Ovary (tissue), 9 donors: Measurements from ENCODE around the gene MAPK8IP3. TPM values are rescaled to one million over a fixed set of nuclear protein-coding genes. Genes with fewer than 3 reads are reported as not detected.

Source experiments
- DNase-seq, 5 donors: peaks; one replicate each; pipeline ENCODE4 v3.0.0-alpha.2; 2019 to 2020
- H3K27ac ChIP-seq, 2 donors: fragments of 200-600 bp; one replicate each; pipeline versions ENCODE4 v1.5.1 to v1.8.0; 2019 to 2022
- H3K27me3 ChIP-seq: fragments of 200-600 bp; one replicate; pipeline ENCODE4 v1.8.0; 2022
- H3K36me3 ChIP-seq: fragments of 200-600 bp; sonication (generic); one replicate; pipeline ENCODE4 v1.5.1; 2019
- H3K4me1 ChIP-seq: one replicate; pipeline ENCODE4 v1.8.1; 2013; ENCODE audit warnings: mild to moderate bottlenecking, moderate library complexity; ENCODE audit not compliant: insufficient read depth
- H3K4me3 ChIP-seq: fragments of 200-600 bp; sonication (generic); one replicate; pipeline ENCODE4 v1.5.1; 2017
- H3K9me3 ChIP-seq, 2 donors: fragments of 200-600 bp in 1 of 2; sonication (generic) in 1 of 2; one replicate each; pipeline versions ENCODE4 v1.5.1 to v1.8.1; 2013 to 2019; ENCODE audit warnings: mild to moderate bottlenecking in 1 of 2, moderate library complexity in 1 of 2
- CTCF ChIP-seq, 3 donors: fragments of 450-650 bp in 2 of 3; fragments of 200-600 bp in 1 of 3; IDR thresholded peaks; one replicate each; pipeline versions ENCODE4 v1.5.1 to v1.8.0; 2016 to 2022; ENCODE audit warnings: antibody characterized with exemption in 3 of 3, mild to moderate bottlenecking in 1 of 3
- EP300 ChIP-seq: sonication (generic); formaldehyde crosslinking; IDR thresholded peaks from one replicate; pipeline ENCODE4 v1.6.1; 2017; ENCODE audit warnings: antibody characterized with exemption
- POLR2A ChIP-seq: fragments of 450-650 bp; IDR thresholded peaks from one replicate; pipeline ENCODE4 v1.6.1; 2017; ENCODE audit warnings: antibody characterized with exemption, mild to moderate bottlenecking, moderate library complexity
- WGBS, 3 donors: extraction: QIAGEN DNeasy Blood & Tissue Kit in 1 of 3; methylation state at CpG; one replicate each; pipeline versions ENCODE4 v1.1.5 to v1.1.7; 2013 to 2017; 5-methylcytosine and 5-hydroxymethylcytosine counted together
- intact Hi-C, 4 donors: fragments of 100-400 bp; cut with DNase I; formaldehyde crosslinking; loops; one replicate each; pipeline versions ENCODE4 v1.11.0 to v1.15.1; 2022 to 2023
- polyA plus RNA-seq, 2 donors: library from polyadenylated mRNA; stranded (reverse); fragments of 200-250 nt in 1 of 2; fragments of 350-450 nt in 1 of 2; fragmentation: Illumina TruSeq in 1 of 2; extraction: RNeasy Lipid Tissue Mini Kit (QIAGEN cat#74804) in 1 of 2; gene quantifications; one replicate each; pipeline ENCODE4 v1.2.3, GENCODE V29; 2013 to 2014
- total RNA-seq, 7 donors: library from RNA; depleted of rRNA in 2 of 7; stranded (reverse); fragments of >200 nt in 2 of 7; fragmentation: NEBNext Ultra II Directional in 3 of 7; extraction: Animal tissue kit (Norgen Biotek cat#: 25700) in 3 of 7; gene quantifications; one replicate each; pipeline versions ENCODE4 v1.1.0 to v1.2.4, GENCODE V29; 2016 to 2023
- donor health status: DM: no; HTN: no; CAD: no; lungs with moderate emphysema.
- donor health status: DM: no; HTN: no; CAD: no.
- donor health status: Bipolar disorder and iron deficiency.
- donor health status: DM: yes; HTN: yes; CAD: no.
- donor health status: DM: no; HTN: no; CAD: no.
- donor health status: DM: yes; HTN: yes; CAD: no.

The MAPK8IP3 gene
- total and polyA plus RNA-seq, 9 donors, result 7.0 to 117 (median 72.3) TPM

- intact Hi-C loops, result no loop called here
- Histone ChIP-seq H3K4me3 (no peak overlapping the region), H3K4me1 (peaks cover under 1% of the 10 kb centered on the region), H3K9me3 (no peaks in the 10 kb centered on the region), H3K36me3 (no peaks in the 10 kb centered on the region), H3K27ac (no peak overlapping the region), H3K27me3 (no peaks in the 10 kb centered on the region)
- TF ChIP-seq CTCF (IDR thresholded peaks at IDR 0.05) (no peak), POLR2A (no peak)
- no peak for DNase-seq
- WGBS, 3 donors, result 89 to 90% (median 89%) methylated on average over 37 of the region's 37 CpGs
These were observed 21.9 kb downstream of the MAPK8IP3 start for GRCh38 chr16:1727651-1728624.

GRCh38 chr16:1729026-1729425 is 23.0 kb downstream of the MAPK8IP3 start:
- H3K27ac ChIP-seq, result no peak overlapping the region
- TF ChIP-seq CTCF (IDR thresholded peaks at IDR 0.05) (no peak), POLR2A (no peak), EP300 (no peak)
- no peaks in the 10 kb centered on the region for H3K9me3 ChIP-seq
- H3K27me3 ChIP-seq, result no peaks in the 10 kb centered on the region
- H3K4me3 ChIP-seq, result no peak overlapping the region
- H3K4me1 ChIP-seq, result no peaks in the 10 kb centered on the region
- 92 to 95% (median 92%) methylated on average over 18 of the region's 18 CpGs for WGBS, 3 donors
- H3K36me3 ChIP-seq, result no peaks in the 10 kb centered on the region
- intact Hi-C loops, result no loop called here
- DNase-seq, result no peak

- H3K27ac ChIP-seq, result no peak overlapping the region
These were observed 23.4 kb downstream of the MAPK8IP3 start for GRCh38 chr16:1729445-1729844.

GRCh38 chr16:1731073-1731472 is 25.1 kb downstream of the MAPK8IP3 start:
- Histone ChIP-seq H3K9me3 (no peaks in the 10 kb centered on the region), H3K27ac (no peak overlapping the region), H3K36me3 (no peaks in the 10 kb centered on the region), H3K4me3 (no peak overlapping the region), H3K27me3 (no peaks in the 10 kb centered on the region), H3K4me1 (no peaks in the 10 kb centered on the region)
- intact Hi-C loops, result no loop called here
- TF ChIP-seq POLR2A (no peak), EP300 (no peak)
- 90 to 95% (median 91%) methylated on average over 7 of the region's 7 CpGs for WGBS, 3 donors
- DNase-seq, result no peak

More at GRCh38 chr16:1729445-1729844, 23.4 kb downstream of the MAPK8IP3 start:
- Histone ChIP-seq H3K4me1 (no peaks in the 10 kb centered on the region), H3K4me3 (no peak overlapping the region), H3K9me3 (no peaks in the 10 kb centered on the region), H3K27me3 (no peaks in the 10 kb centered on the region), H3K36me3 (no peaks in the 10 kb centered on the region)
- 90 to 94% (median 92%) methylated on average over 35 of the region's 35 CpGs for WGBS, 3 donors
- intact Hi-C loops, result no loop called here
- no peak for DNase-seq
- TF ChIP-seq CTCF (IDR thresholded peaks at IDR 0.05), result no peak
- no peak for TF ChIP-seq POLR2A
- TF ChIP-seq EP300, result no peak

- H3K4me1 ChIP-seq, result no peaks in the 10 kb centered on the region
- TF ChIP-seq POLR2A, result no peak
- TF ChIP-seq CTCF (IDR thresholded peaks at IDR 0.05), result no peak
- no peak for TF ChIP-seq EP300
- H3K36me3 ChIP-seq, result no peaks in the 10 kb centered on the region
- H3K27me3 ChIP-seq, result no peaks in the 10 kb centered on the region
- 77 to 89% (median 79%) methylated on average over 6 to 7 of the region's 7 CpGs for WGBS, 3 donors
- intact Hi-C loops, result no loop called here
- no peaks in the 10 kb centered on the region for H3K9me3 ChIP-seq
- DNase-seq, result no peak
- H3K27ac ChIP-seq, result no peak overlapping the region
- H3K4me3 ChIP-seq, result no peak overlapping the region
These were observed 25.6 kb downstream of the MAPK8IP3 start for GRCh38 chr16:1731603-1732002.
